Right lobe of liver (tissue), 4 donors: ENCODE measurements around the gene TM2D1.

Experiments used
- CTCF ChIP-seq, 4 donors: fragments of 200-600 bp in 3 of 4; fragments of 450-650 bp in 1 of 4; IDR thresholded peaks; one replicate each; pipeline versions ENCODE4 v1.5.1 to v1.8.0; 2016 to 2022; ENCODE audit warnings: antibody characterized with exemption in 4 of 4, mild to moderate bottlenecking in 2 of 4
- POLR2A ChIP-seq: fragments of 450-650 bp; IDR thresholded peaks from one replicate; pipeline ENCODE4 v1.6.1; 2017; ENCODE audit warnings: antibody characterized with exemption, mild to moderate bottlenecking
- donor health status: DM: no; HTN: no; CAD: no.
- donor health status: DM: no; HTN: no; CAD: no.
- donor health status: DM: no; HTN: yes; CAD: no.

- TF ChIP-seq POLR2A, result no peak
- no peak for TF ChIP-seq CTCF (IDR thresholded peaks at IDR 0.05)
Measured at GRCh38 chr1:61709908-61710289, 15.0 kb downstream of the TM2D1 start.
